WTC11 (cell line): ENCODE results near the gene LRRN3.

Source experiments
- ZSCAN18 ChIP-seq: fragments of 250-450 bp; sonication (Bioruptor Pico); IDR thresholded peaks from 2 replicates; pipeline ENCODE4 v2.1.2; 2022; ENCODE audit warnings: mild to moderate bottlenecking, moderate library complexity
- TF ChIP-seq, protein P1 (sequence below): sonication (generic); formaldehyde crosslinking; IDR thresholded peaks from 2 replicates; pipeline ENCODE4 v1.8.1; 2023; ENCODE audit warnings: mild to moderate bottlenecking, missing genetic modification reagents, moderate library complexity
- TF ChIP-seq, protein P2 (sequence below): fragments of 200-600 bp; IDR thresholded peaks from 2 replicates; pipeline ENCODE4 v1.8.0; 2022; ENCODE audit warnings: antibody characterized with exemption

DNA sequence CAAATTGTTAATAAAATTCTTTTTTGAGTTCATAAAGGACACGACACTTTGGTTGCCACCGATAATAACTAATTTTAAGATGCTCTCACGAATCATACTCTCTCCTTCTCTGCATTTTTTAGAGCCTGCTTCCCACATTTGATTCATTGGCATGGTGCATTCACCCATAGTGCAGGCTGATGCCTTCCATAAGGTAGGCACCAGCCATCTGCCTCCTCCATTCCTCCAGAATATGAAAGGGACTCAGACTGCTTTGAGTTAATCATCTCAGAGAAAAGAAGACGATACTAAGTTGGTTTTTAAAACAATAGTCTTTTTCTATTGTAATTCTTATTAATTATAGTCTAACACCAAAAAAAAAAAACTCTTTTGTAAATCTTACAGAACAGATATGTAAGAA lies 33.9 kb upstream of the LRRN3 start:
- no peak for TF ChIP-seq ZSCAN18 (CRISPR knock-in tag)
- TF ChIP-seq, protein P1, sequence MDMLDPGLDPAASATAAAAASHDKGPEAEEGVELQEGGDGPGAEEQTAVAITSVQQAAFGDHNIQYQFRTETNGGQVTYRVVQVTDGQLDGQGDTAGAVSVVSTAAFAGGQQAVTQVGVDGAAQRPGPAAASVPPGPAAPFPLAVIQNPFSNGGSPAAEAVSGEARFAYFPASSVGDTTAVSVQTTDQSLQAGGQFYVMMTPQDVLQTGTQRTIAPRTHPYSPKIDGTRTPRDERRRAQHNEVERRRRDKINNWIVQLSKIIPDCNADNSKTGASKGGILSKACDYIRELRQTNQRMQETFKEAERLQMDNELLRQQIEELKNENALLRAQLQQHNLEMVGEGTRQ (CRISPR knock-in tag) = no peak
- TF ChIP-seq, protein P2, sequence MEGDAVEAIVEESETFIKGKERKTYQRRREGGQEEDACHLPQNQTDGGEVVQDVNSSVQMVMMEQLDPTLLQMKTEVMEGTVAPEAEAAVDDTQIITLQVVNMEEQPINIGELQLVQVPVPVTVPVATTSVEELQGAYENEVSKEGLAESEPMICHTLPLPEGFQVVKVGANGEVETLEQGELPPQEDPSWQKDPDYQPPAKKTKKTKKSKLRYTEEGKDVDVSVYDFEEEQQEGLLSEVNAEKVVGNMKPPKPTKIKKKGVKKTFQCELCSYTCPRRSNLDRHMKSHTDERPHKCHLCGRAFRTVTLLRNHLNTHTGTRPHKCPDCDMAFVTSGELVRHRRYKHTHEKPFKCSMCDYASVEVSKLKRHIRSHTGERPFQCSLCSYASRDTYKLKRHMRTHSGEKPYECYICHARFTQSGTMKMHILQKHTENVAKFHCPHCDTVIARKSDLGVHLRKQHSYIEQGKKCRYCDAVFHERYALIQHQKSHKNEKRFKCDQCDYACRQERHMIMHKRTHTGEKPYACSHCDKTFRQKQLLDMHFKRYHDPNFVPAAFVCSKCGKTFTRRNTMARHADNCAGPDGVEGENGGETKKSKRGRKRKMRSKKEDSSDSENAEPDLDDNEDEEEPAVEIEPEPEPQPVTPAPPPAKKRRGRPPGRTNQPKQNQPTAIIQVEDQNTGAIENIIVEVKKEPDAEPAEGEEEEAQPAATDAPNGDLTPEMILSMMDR = no peak
